ENCODE results near the gene ARHGAP26. TPM values are rescaled to one million over a fixed set of nuclear protein-coding genes. Genes with fewer than 3 reads are reported as not detected.

Gene ARHGAP26
- total RNA-seq, 1 experiment from 2014 or later, result 34.5 TPM

DNA sequence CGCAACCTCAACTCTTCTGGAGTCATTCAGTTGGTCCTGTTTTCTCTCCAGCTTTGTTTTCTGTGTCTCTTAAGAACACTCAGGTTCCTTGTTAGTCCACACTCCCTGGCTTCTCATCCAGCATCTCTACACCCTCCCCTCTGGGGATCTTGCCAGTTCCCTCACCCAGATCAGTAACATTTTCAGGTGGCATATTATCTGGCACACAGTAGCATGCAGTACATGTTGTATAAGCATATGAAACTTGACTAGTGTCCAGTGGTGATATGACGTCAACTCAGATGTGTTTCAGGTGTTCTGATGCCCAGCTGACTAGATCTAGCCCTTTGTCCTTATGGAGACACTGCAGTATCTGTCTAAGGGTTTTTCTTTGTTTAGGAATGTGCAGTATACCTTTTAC, 184.3 kb downstream of the ARHGAP26 start:
- H3K4me3 ChIP-seq (replicated peaks in 1 of 2; ENCODE audit: low read depth in 1 of 2, low read length in 2 of 2), result no peak overlapping the region
- intact Hi-C loops (cut with micrococcal nuclease), result no loop called here
- no peak overlapping the region for H3K27ac ChIP-seq (ENCODE audit: low read depth, low read length)
- POLR2A ChIA-PET, result no interaction called here
- ATAC-seq (no peak), DNase-seq (ENCODE audit: low read depth, low spot score) (no peak)
- no peaks in the 10 kb centered on the region for H3K36me3 ChIP-seq (ENCODE audit: control insufficient read depth in 1 of 2, insufficient read depth in 2 of 2, low read length in 2 of 2)
- no peaks in the 10 kb centered on the region for H3K27me3 ChIP-seq (ENCODE audit: insufficient read depth, low read length)
- RAD21 ChIA-PET (ENCODE audit: low non-redundant PET in 1 of 2, low total read pairs in 2 of 2, uncharacterized antibody in 2 of 2, unreplicated experiment in 2 of 2), result no interaction called here
- no peak overlapping the region for H2AFZ ChIP-seq (ENCODE audit: low read depth, low read length, poor library complexity, severe bottlenecking)
- no peak overlapping the region for H3K9ac ChIP-seq (ENCODE audit: low read length)
- peaks cover 7 to 15% of the 10 kb centered on the region in 2 experiments for H3K4me1 ChIP-seq (ENCODE audit: control insufficient read depth in 1 of 2, insufficient read depth in 2 of 2, low read length in 2 of 2)
- no TSS peak for BruUV-seq (replicated peaks)
- no peaks in the 10 kb centered on the region for H3K79me2 ChIP-seq (ENCODE audit: insufficient read depth, low read length)
- no peak overlapping the region for H3K4me2 ChIP-seq (ENCODE audit: low read length)
- H3K9me2 ChIP-seq (ENCODE audit: insufficient read depth), result no peaks in the 10 kb centered on the region
- H4K20me1 ChIP-seq (ENCODE audit: insufficient read depth), result no peaks in the 10 kb centered on the region
- TF ChIP-seq CEBPB (IDR thresholded peaks at IDR 0.05; ENCODE audit: low read depth), result no peak
- no peak for TF ChIP-seq ATF3 (IDR thresholded peaks at IDR 0.05)
- TF ChIP-seq, protein P1, sequence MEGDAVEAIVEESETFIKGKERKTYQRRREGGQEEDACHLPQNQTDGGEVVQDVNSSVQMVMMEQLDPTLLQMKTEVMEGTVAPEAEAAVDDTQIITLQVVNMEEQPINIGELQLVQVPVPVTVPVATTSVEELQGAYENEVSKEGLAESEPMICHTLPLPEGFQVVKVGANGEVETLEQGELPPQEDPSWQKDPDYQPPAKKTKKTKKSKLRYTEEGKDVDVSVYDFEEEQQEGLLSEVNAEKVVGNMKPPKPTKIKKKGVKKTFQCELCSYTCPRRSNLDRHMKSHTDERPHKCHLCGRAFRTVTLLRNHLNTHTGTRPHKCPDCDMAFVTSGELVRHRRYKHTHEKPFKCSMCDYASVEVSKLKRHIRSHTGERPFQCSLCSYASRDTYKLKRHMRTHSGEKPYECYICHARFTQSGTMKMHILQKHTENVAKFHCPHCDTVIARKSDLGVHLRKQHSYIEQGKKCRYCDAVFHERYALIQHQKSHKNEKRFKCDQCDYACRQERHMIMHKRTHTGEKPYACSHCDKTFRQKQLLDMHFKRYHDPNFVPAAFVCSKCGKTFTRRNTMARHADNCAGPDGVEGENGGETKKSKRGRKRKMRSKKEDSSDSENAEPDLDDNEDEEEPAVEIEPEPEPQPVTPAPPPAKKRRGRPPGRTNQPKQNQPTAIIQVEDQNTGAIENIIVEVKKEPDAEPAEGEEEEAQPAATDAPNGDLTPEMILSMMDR (IDR thresholded peaks at IDR 0.05 in 2 of 3, conservative IDR thresholded peaks at IDR 0.05 in 1 of 3; ENCODE audit: borderline replicate concordance in 1 of 3, insufficient read depth in 1 of 3, low read depth in 2 of 3, low read length in 2 of 3), result no peak
- no peak for TF ChIP-seq CBX3 (IDR thresholded peaks at IDR 0.05; ENCODE audit: low read depth)
- TF ChIP-seq ELF1 (IDR thresholded peaks at IDR 0.05; ENCODE audit: borderline replicate concordance, low read depth), result no peak
- no peak for TF ChIP-seq JUND (IDR thresholded peaks at IDR 0.05)
- TF ChIP-seq EZH2 (IDR thresholded peaks at IDR 0.05), result no peak
- TF ChIP-seq ZFX (IDR thresholded peaks at IDR 0.05), result no peak
- TF ChIP-seq, protein P2, sequence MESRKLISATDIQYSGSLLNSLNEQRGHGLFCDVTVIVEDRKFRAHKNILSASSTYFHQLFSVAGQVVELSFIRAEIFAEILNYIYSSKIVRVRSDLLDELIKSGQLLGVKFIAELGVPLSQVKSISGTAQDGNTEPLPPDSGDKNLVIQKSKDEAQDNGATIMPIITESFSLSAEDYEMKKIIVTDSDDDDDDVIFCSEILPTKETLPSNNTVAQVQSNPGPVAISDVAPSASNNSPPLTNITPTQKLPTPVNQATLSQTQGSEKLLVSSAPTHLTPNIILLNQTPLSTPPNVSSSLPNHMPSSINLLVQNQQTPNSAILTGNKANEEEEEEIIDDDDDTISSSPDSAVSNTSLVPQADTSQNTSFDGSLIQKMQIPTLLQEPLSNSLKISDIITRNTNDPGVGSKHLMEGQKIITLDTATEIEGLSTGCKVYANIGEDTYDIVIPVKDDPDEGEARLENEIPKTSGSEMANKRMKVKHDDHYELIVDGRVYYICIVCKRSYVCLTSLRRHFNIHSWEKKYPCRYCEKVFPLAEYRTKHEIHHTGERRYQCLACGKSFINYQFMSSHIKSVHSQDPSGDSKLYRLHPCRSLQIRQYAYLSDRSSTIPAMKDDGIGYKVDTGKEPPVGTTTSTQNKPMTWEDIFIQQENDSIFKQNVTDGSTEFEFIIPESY (IDR thresholded peaks at IDR 0.05; ENCODE audit: extremely low read depth, insufficient replicate concordance, low read length), result no peak
- TF ChIP-seq EZH2phosphoT487 (IDR thresholded peaks at IDR 0.05; ENCODE audit: borderline replicate concordance), result no peak
- TF ChIP-seq YY1 (IDR thresholded peaks at IDR 0.05; ENCODE audit: extremely low read depth, insufficient replicate concordance, low read depth, low read length), result no peak
- TF ChIP-seq, protein P3, sequence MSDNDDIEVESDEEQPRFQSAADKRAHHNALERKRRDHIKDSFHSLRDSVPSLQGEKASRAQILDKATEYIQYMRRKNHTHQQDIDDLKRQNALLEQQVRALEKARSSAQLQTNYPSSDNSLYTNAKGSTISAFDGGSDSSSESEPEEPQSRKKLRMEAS (IDR thresholded peaks at IDR 0.05), result no peak
- no peak for TF ChIP-seq SIN3A (IDR thresholded peaks at IDR 0.05; ENCODE audit: low read depth)
- no peak for TF ChIP-seq TCF7L2 (IDR thresholded peaks at IDR 0.05; ENCODE audit: borderline replicate concordance, extremely low read depth, insufficient read depth, insufficient read length)
- no peak for TF ChIP-seq SP1 (IDR thresholded peaks at IDR 0.05; ENCODE audit: low read depth)
- H3K9me3 ChIP-seq (ENCODE audit: control insufficient read depth in 1 of 2, insufficient read depth in 1 of 2, low read depth in 1 of 2, low read length in 2 of 2), result no peaks in the 10 kb centered on the region
- CTCF ChIA-PET, result no interaction called here
